GM21447 (cell line): ENCODE measurements around the gene OPALIN.

Experiments used
- ATAC-seq: cut with Tn5 transposase; IDR thresholded peaks from one replicate; pipeline ENCODE4 v1.9.1; 2021; ENCODE audit not compliant: unreplicated experiment

Gene OPALIN

GRCh38 chr10:96374639-96374984 is 15.8 kb upstream of the OPALIN start:
- ATAC-seq: no peak

GRCh38 chr10:96374004-96374403 is 15.2 kb upstream of the OPALIN start:
- no peak for ATAC-seq

- no peak for ATAC-seq
Observed at GRCh38 chr10:96371356-96371755, 12.6 kb upstream of the OPALIN start.

- ATAC-seq: no peak
Observed at GRCh38 chr10:96370584-96371157, 11.9 kb upstream of the OPALIN start.

- ATAC-seq: no peak
Observed at GRCh38 chr10:96369890-96370583, 11.2 kb upstream of the OPALIN start.

GRCh38 chr10:96368971-96369370 is 10.2 kb upstream of the OPALIN start:
- no peak for ATAC-seq

- no peak for ATAC-seq
Observed at GRCh38 chr10:96367470-96367869, 8.7 kb upstream of the OPALIN start.

- no peak for ATAC-seq
Observed at GRCh38 chr10:96366508-96366907, 7.7 kb upstream of the OPALIN start.

GRCh38 chr10:96365571-96365970 is 6.8 kb upstream of the OPALIN start:
- ATAC-seq: no peak

- ATAC-seq: no peak
Observed at GRCh38 chr10:96360766-96361165, 2.0 kb upstream of the OPALIN start.

- ATAC-seq: no peak
Observed at GRCh38 chr10:96360331-96360730, 1.5 kb upstream of the OPALIN start.

- ATAC-seq: no peak
Observed at GRCh38 chr10:96359616-96360015, 814 bp upstream of the OPALIN start.

GRCh38 chr10:96357038-96357620 is 1.7 kb downstream of the OPALIN start:
- ATAC-seq: no peak

- no peak for ATAC-seq
Observed at GRCh38 chr10:96352582-96352981, 6.2 kb downstream of the OPALIN start.

GRCh38 chr10:96352027-96352426 is 6.8 kb downstream of the OPALIN start:
- no peak for ATAC-seq

GRCh38 chr10:96346295-96346694 is 12.5 kb downstream of the OPALIN start:
- ATAC-seq: no peak

GRCh38 chr10:96345222-96345621 is 13.6 kb downstream of the OPALIN start:
- no peak for ATAC-seq

GRCh38 chr10:96344178-96344577 is 14.6 kb downstream of the OPALIN start:
- ATAC-seq: no peak

- ATAC-seq: no peak
Observed at GRCh38 chr10:96342402-96342801, 16.4 kb downstream of the OPALIN start.

GRCh38 chr10:96341219-96342182 is 17.3 kb downstream of the OPALIN start:
- no peak for ATAC-seq
